ENCODE results near the gene ETS2. TPM values are rescaled to one million over a fixed set of nuclear protein-coding genes. Genes with fewer than 3 reads are reported as not detected.

The ETS2 gene
- total RNA-seq, 1 experiment from 2014 or later: 20.4 TPM

- Mint-ChIP-seq H3K36me3 (ENCODE audit: insufficient read depth, unreplicated experiment) (no peaks in the 10 kb centered on the region), H3K4me1 (ENCODE audit: low read depth, unreplicated experiment) (no peaks in the 10 kb centered on the region), H3K27me3 (ENCODE audit: insufficient read depth, unreplicated experiment) (no peaks in the 10 kb centered on the region), H3K4me3 (ENCODE audit: unreplicated experiment) (no peak overlapping the region), H3K27ac (ENCODE audit: unreplicated experiment) (no peak overlapping the region), H3K9me3 (ENCODE audit: unreplicated experiment) (no peaks in the 10 kb centered on the region)
- CTCF ChIA-PET: no interaction called here
- Histone ChIP-seq H3K4me3 (ENCODE audit: low read depth, low read length) (no peak overlapping the region), H3K36me3 (ENCODE audit: control insufficient read depth, insufficient read depth, low read length) (no peaks in the 10 kb centered on the region), H3K4me1 (no peaks in the 10 kb centered on the region), H3K9me3 (no peaks in the 10 kb centered on the region), H3K27me3 (replicated peaks; ENCODE audit: control insufficient read depth, insufficient read depth, low read length) (no peaks in the 10 kb centered on the region)
- no TSS peak for BruUV-seq (replicated peaks)
- DNase-seq: no peak
- intact Hi-C loops (cut with micrococcal nuclease; ENCODE audit: unreplicated experiment): no loop called here
- TF ChIP-seq CTCF (IDR thresholded peaks at IDR 0.05; ENCODE audit: insufficient read depth in 1 of 2, low read depth in 1 of 2, low read length in 1 of 2, severe bottlenecking in 1 of 2, unreplicated experiment in 1 of 2): no peak
- POLR2A ChIA-PET: no interaction called here
These were observed 54.1 kb downstream of the ETS2 start for GRCh38 chr21:38859852-38860251.

GRCh38 chr21:38861056-38861455 is 55.3 kb downstream of the ETS2 start:
- Mint-ChIP-seq H3K9me3 (ENCODE audit: unreplicated experiment) (no peaks in the 10 kb centered on the region), H3K27ac (ENCODE audit: unreplicated experiment) (no peak overlapping the region), H3K36me3 (ENCODE audit: insufficient read depth, unreplicated experiment) (no peaks in the 10 kb centered on the region), H3K4me1 (ENCODE audit: low read depth, unreplicated experiment) (no peaks in the 10 kb centered on the region), H3K27me3 (ENCODE audit: insufficient read depth, unreplicated experiment) (no peaks in the 10 kb centered on the region), H3K4me3 (ENCODE audit: unreplicated experiment) (no peak overlapping the region)
- intact Hi-C loops (cut with micrococcal nuclease; ENCODE audit: unreplicated experiment): no loop called here
- no TSS peak for BruUV-seq (replicated peaks)
- H3K36me3 ChIP-seq (ENCODE audit: control insufficient read depth, insufficient read depth, low read length): no peaks in the 10 kb centered on the region
- H3K9me3 ChIP-seq: peaks cover 3% of the 10 kb centered on the region; the same call in 1 of the 2 replicates
- CTCF ChIA-PET: no interaction called here
- DNase-seq: no peak
- H3K4me1 ChIP-seq: no peaks in the 10 kb centered on the region
- TF ChIP-seq CTCF (IDR thresholded peaks at IDR 0.05; ENCODE audit: insufficient read depth in 1 of 2, low read depth in 1 of 2, low read length in 1 of 2, severe bottlenecking in 1 of 2, unreplicated experiment in 1 of 2): no peak
- POLR2A ChIA-PET: no interaction called here
- H3K4me3 ChIP-seq (ENCODE audit: low read depth, low read length): no peak overlapping the region
- no peaks in the 10 kb centered on the region for H3K27me3 ChIP-seq (replicated peaks; ENCODE audit: control insufficient read depth, insufficient read depth, low read length)

- Histone ChIP-seq H3K4me1 (no peaks in the 10 kb centered on the region), H3K27me3 (replicated peaks; ENCODE audit: control insufficient read depth, insufficient read depth, low read length) (no peaks in the 10 kb centered on the region), H3K9me3 (peaks cover 4% of the 10 kb centered on the region; the same call in 1 of the 2 replicates), H3K36me3 (ENCODE audit: control insufficient read depth, insufficient read depth, low read length) (no peaks in the 10 kb centered on the region), H3K4me3 (ENCODE audit: low read depth, low read length) (no peak overlapping the region)
- intact Hi-C loops (cut with micrococcal nuclease; ENCODE audit: unreplicated experiment): no loop called here
- no peak overlapping the region for H3K27ac Mint-ChIP-seq (ENCODE audit: unreplicated experiment)
- H3K9me3 Mint-ChIP-seq (ENCODE audit: unreplicated experiment): no peaks in the 10 kb centered on the region
- ChIA-PET POLR2A (no interaction called here), CTCF (no interaction called here)
- H3K4me3 Mint-ChIP-seq (ENCODE audit: unreplicated experiment): no peak overlapping the region
- BruUV-seq (replicated peaks): no TSS peak
- no peaks in the 10 kb centered on the region for H3K27me3 Mint-ChIP-seq (ENCODE audit: insufficient read depth, unreplicated experiment)
- no peak for TF ChIP-seq CTCF (IDR thresholded peaks at IDR 0.05; ENCODE audit: insufficient read depth in 1 of 2, low read depth in 1 of 2, low read length in 1 of 2, severe bottlenecking in 1 of 2, unreplicated experiment in 1 of 2)
- no peaks in the 10 kb centered on the region for H3K36me3 Mint-ChIP-seq (ENCODE audit: insufficient read depth, unreplicated experiment)
- H3K4me1 Mint-ChIP-seq (ENCODE audit: low read depth, unreplicated experiment): no peaks in the 10 kb centered on the region
- DNase-seq: no peak
These were observed 56.4 kb downstream of the ETS2 start for GRCh38 chr21:38861989-38862683.

Measured in Caco-2 (cell line).